ENCODE measurements around the gene SLC6A11. TPM values are rescaled to one million over a fixed set of nuclear protein-coding genes. Genes with fewer than 3 reads are reported as not detected.

The SLC6A11 gene
- total and polyA plus RNA-seq, 2 of the 8 experiments (the other 6 are each of a cell fraction or from before 2014, with no cell fraction given): 0.78 to 1.5 TPM

DNA sequence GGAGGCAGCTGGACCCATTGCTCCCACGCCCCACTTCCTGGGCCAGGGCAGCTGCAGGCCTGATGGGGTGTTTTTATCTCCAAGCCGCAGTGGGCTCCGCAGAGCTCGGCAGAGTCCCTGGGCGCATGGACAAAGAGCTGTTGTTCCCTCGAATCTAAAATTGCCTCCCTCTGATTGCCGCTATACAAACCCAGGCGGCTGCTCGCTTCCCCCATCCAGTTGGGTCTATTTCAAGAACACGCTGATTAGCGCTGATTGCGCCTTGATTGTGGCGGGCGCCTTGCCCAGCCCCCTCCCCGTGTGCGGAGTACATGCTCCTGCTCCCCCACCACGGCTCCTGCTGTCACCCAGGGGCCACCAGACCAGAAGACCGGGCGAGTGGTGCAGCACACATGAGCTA, 133.2 kb downstream of the SLC6A11 start (continued):
- TF ChIP-seq HDAC6 (IDR thresholded peaks at IDR 0.05; ENCODE audit: low read depth, low read length) (no peak), RFX5 (IDR thresholded peaks at IDR 0.05; ENCODE audit: borderline replicate concordance, low read depth, low read length) (no peak), TAF1 (IDR thresholded peaks at IDR 0.05; ENCODE audit: low read depth, low read length) (no peak), RNF2 (IDR thresholded peaks at IDR 0.05; ENCODE audit: borderline replicate concordance, low read depth, low read length, missing control alignments, poor library complexity, severe bottlenecking) (no peak), TAF7 (optimal IDR thresholded peaks at IDR 0.05; ENCODE audit: borderline replicate concordance, low read depth, low read length) (no peak), BACH1 (IDR thresholded peaks at IDR 0.05; ENCODE audit: low read length) (no peak), POLR2AphosphoS5 (IDR thresholded peaks at IDR 0.05; ENCODE audit: low read depth, low read length) (no peak)

All from H1 (cell line).